Endothelial cell (in vitro differentiated cells): ENCODE measurements around the gene FES. TPM values are rescaled to one million over a fixed set of nuclear protein-coding genes. Genes with fewer than 3 reads are reported as not detected.
A peak's percentile ranks its signal among the peaks of the same experiment; 100 is the strongest.
"Not testable (repeated sequence)": the region's sequence is repeated elsewhere in the genome, so short reads cannot be mapped to it uniquely, and the experiment has no call there.

ENCODE experiments used
- DNase-seq: peaks from one replicate; pipeline ENCODE4 v3.0.0; 2021; ENCODE audit warnings: low spot score
- H3K27ac Mint-ChIP-seq: one replicate; pipeline ENCODE4 v1.8.0; 2021; ENCODE audit warnings: mixed read lengths, inconsistent platforms; ENCODE audit not compliant: unreplicated experiment
- H3K27me3 Mint-ChIP-seq: one replicate; pipeline ENCODE4 v1.8.0; 2021; ENCODE audit warnings: mild to moderate bottlenecking, moderate library complexity, mixed read lengths, inconsistent platforms; ENCODE audit not compliant: unreplicated experiment
- H3K36me3 Mint-ChIP-seq: one replicate; pipeline ENCODE4 v1.8.0; 2021; ENCODE audit warnings: mild to moderate bottlenecking, low read depth, mixed read lengths, inconsistent platforms; ENCODE audit not compliant: unreplicated experiment
- H3K4me1 Mint-ChIP-seq: one replicate; pipeline ENCODE4 v1.8.0; 2021; ENCODE audit warnings: mild to moderate bottlenecking, mixed read lengths, inconsistent platforms; ENCODE audit not compliant: unreplicated experiment
- H3K4me3 Mint-ChIP-seq: one replicate; pipeline ENCODE4 v1.8.0; 2021; ENCODE audit warnings: mild to moderate bottlenecking, mixed read lengths, inconsistent platforms; ENCODE audit not compliant: unreplicated experiment
- H3K9me3 Mint-ChIP-seq: one replicate; pipeline ENCODE4 v1.8.0; 2021; ENCODE audit warnings: mixed read lengths, inconsistent platforms; ENCODE audit not compliant: unreplicated experiment
- CTCF ChIP-seq: fragments of 200-600 bp; sonication (generic); IDR thresholded peaks from one replicate; pipeline ENCODE4 v1.5.0; 2021; ENCODE audit warnings: antibody characterized with exemption; ENCODE audit not compliant: unreplicated experiment
- total RNA-seq: library from RNA; stranded (reverse); fragmentation: NEBNext Ultra II Directional; extraction: Animal tissue kit (Norgen Biotek cat#: 25700); gene quantifications from one replicate; pipeline ENCODE4 v1.2.1, GENCODE V29; 2021; ENCODE audit not compliant: unreplicated experiment

The FES gene
- total RNA-seq, 1 donor from 2014 or later = 56.3 TPM

GRCh38 chr15:90924375-90924774 is 40.1 kb downstream of the FES start:
- H3K9me3 Mint-ChIP-seq = no peaks in the 10 kb centered on the region
- peaks cover 22% of the 10 kb centered on the region for H3K36me3 Mint-ChIP-seq
- H3K27me3 Mint-ChIP-seq = peaks cover 7% of the 10 kb centered on the region
- no peak overlapping the region for H3K4me3 Mint-ChIP-seq
- TF ChIP-seq CTCF = no peak
- DNase-seq = no peak
- no peak overlapping the region for H3K27ac Mint-ChIP-seq
- no peaks in the 10 kb centered on the region for H3K4me1 Mint-ChIP-seq

DNA sequence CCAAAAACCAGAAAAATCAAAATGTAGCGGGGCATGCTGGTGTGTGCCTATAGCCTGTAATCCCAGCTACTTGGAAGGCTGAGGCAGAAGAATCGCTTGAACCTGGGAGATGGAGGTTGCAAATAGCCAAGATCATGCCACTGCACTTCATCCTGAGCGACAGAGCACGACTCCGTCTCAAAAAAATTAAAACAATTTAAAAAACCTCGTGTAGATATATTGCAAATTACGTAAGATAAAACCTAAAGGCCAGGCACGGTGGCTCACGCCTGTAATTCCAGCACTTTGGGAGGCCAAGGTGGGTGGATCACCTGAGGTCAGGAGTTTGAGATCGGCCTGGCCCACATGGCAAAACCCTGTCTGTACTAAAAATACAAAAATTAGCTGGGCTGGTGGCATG is 42.5 kb downstream of the FES start:
- not testable (repeated sequence) for H3K27me3 Mint-ChIP-seq, H3K4me1 Mint-ChIP-seq, H3K9me3 Mint-ChIP-seq, H3K36me3 Mint-ChIP-seq, DNase-seq, H3K4me3 Mint-ChIP-seq, H3K27ac Mint-ChIP-seq

DNA sequence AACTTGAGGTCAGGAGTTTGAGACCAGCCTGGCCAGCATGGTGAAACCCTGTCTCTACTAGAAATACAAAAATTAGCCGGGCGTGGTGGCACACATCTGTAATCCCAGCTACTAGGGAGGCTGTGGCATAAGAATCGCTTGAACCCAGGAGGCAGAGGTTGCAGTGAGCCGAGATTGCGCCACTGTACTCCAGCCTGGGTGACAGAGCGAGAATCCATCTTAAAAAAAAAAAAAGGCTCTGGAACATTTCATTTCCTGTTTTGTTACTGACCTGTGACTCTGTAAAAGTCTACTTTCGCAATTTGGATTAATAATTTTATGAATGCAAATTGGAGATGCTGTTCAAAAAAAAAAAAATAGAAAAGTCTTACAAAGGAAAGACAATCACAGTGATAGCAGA is 43.8 kb downstream of the FES start:
- H3K9me3 Mint-ChIP-seq, H3K36me3 Mint-ChIP-seq, H3K27ac Mint-ChIP-seq, H3K4me3 Mint-ChIP-seq, H3K4me1 Mint-ChIP-seq, DNase-seq, H3K27me3 Mint-ChIP-seq: not testable (repeated sequence)

DNA sequence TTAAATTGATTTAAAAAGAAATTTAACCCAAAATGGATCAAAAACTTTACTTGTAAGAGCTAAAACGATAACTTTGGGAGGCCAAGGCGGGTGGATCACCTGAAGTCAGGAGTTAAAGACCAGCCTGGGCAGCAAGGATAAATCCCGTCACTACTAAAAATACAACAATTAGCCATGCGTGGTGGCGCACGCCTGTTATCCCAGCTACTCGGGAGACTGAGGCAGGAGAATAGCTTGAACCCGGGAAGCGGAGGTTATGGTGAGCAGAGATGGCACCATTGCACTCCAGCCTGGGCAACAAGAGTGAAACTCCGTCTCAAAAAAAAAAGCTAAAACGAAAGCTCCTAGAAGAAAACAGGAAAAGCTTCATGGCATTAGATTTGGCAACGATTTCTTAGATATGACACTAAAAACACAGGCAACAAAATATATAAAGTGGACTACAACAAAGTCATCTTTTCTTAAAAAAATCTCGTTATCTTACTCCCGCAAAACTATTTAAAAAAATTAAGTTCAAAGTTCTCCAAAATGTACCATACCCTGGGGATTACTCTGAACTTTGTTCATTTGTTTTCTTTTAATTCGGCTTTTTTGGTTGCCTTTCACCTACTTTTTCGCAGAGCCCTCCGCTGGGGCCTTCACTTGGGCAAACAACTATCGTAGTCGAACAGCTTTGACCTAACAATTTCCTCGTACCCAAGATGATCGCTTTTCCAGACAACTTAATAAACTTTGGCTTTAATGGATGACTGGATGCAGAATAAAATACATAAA is 45.1 kb downstream of the FES start:
- no peak for DNase-seq
- no peaks in the 10 kb centered on the region for H3K9me3 Mint-ChIP-seq
- no peaks in the 10 kb centered on the region for H3K36me3 Mint-ChIP-seq
- H3K4me1 Mint-ChIP-seq = peaks cover 8% of the 10 kb centered on the region
- no peak overlapping the region for H3K4me3 Mint-ChIP-seq
- H3K27ac Mint-ChIP-seq = peak overlapping the region; percentile 41
- no peak for TF ChIP-seq CTCF
- H3K27me3 Mint-ChIP-seq = peaks cover 2% of the 10 kb centered on the region

- no peak overlapping the region for H3K27ac Mint-ChIP-seq
- no peak for TF ChIP-seq CTCF
- DNase-seq = no peak
- H3K4me1 Mint-ChIP-seq = peaks cover 12% of the 10 kb centered on the region
- peak overlapping the region; percentile 83 for H3K4me3 Mint-ChIP-seq
- peaks cover 2% of the 10 kb centered on the region for H3K27me3 Mint-ChIP-seq
- peaks cover under 1% of the 10 kb centered on the region for H3K36me3 Mint-ChIP-seq
- H3K9me3 Mint-ChIP-seq = no peaks in the 10 kb centered on the region
Measured at GRCh38 chr15:90930861-90931574, 46.7 kb downstream of the FES start.

- Mint-ChIP-seq H3K4me3 (peak overlapping the region; percentile 89), H3K27ac (no peak overlapping the region), H3K9me3 (no peaks in the 10 kb centered on the region), H3K27me3 (peaks cover 2% of the 10 kb centered on the region), H3K4me1 (peaks cover 17% of the 10 kb centered on the region), H3K36me3 (peaks cover 5% of the 10 kb centered on the region)
- DNase-seq = no peak
- TF ChIP-seq CTCF = no peak
Measured at GRCh38 chr15:90931575-90931827, 47.2 kb downstream of the FES start.
